HepG2 (cell line): ENCODE measurements around the gene PPP4R4. TPM values are rescaled to one million over a fixed set of nuclear protein-coding genes. Genes with fewer than 3 reads are reported as not detected.

Source experiments
- CC2D1A ChIP-seq: sonication (generic); formaldehyde crosslinking; IDR thresholded peaks from 2 replicates; pipeline ENCODE4 v1.8.1; 2023; ENCODE audit warnings: mild to moderate bottlenecking, missing genetic modification reagents
- CCDC6 ChIP-seq: sonication (generic); formaldehyde crosslinking; IDR thresholded peaks from 2 replicates; pipeline ENCODE4 v1.8.1; 2022; ENCODE audit warnings: mild to moderate bottlenecking, missing genetic modification reagents, moderate library complexity
- CSRNP1 ChIP-seq: sonication (generic); formaldehyde crosslinking; IDR thresholded peaks from 2 replicates; pipeline ENCODE4 v1.8.1; 2023; ENCODE audit warnings: mild to moderate bottlenecking, missing genetic modification reagents
- FOSL2 ChIP-seq: sonication (generic); formaldehyde crosslinking; IDR thresholded peaks from 2 replicates; pipeline ENCODE4 v1.4.0; 2020; ENCODE audit warnings: missing genetic modification reagents
- GATAD2A ChIP-seq: IDR thresholded peaks from 2 replicates; pipeline ENCODE4 v1.6.1; 2016
- KLF6 ChIP-seq: IDR thresholded peaks from 2 replicates; pipeline ENCODE4 v1.8.0; 2016; ENCODE audit warnings: missing biosample characterization, missing genetic modification reagents
- RXRB ChIP-seq: IDR thresholded peaks from 2 replicates; pipeline ENCODE4 v1.6.1; 2016; ENCODE audit warnings: borderline replicate concordance, missing genetic modification reagents, missing compliant biosample characterization
- SOX13 ChIP-seq, 3 experiments: fragments of 450-650 bp in 1 of 3; sonication (generic) in 1 of 3; formaldehyde crosslinking in 1 of 3; IDR thresholded peaks in 2 of 3; conservative IDR thresholded peaks in 1 of 3; 2 replicates each; pipeline versions ENCODE4 v1.5.0 to v1.6.1; 2016 to 2020; ENCODE audit warnings: antibody characterized with exemption in 1 of 3, mild to moderate bottlenecking in 1 of 3, missing compliant biosample characterization in 1 of 3, missing genetic modification reagents in 1 of 3, moderate library complexity in 1 of 3
- SOX6 ChIP-seq, 2 experiments: fragments of 450-650 bp in 1 of 2; sonication (generic) in 1 of 2; formaldehyde crosslinking in 1 of 2; IDR thresholded peaks; 2 replicates each; pipeline versions ENCODE4 v1.4.0 to v1.6.1; 2017 to 2020; ENCODE audit warnings: antibody characterized with exemption in 1 of 2, mild to moderate bottlenecking in 1 of 2, missing genetic modification reagents in 1 of 2
- TOE1 ChIP-seq: sonication (generic); formaldehyde crosslinking; IDR thresholded peaks from 2 replicates; pipeline ENCODE4 v1.4.0; 2020; ENCODE audit warnings: mild to moderate bottlenecking, missing genetic modification reagents
- ZBTB44 ChIP-seq: sonication (generic); formaldehyde crosslinking; IDR thresholded peaks from 2 replicates; pipeline ENCODE4 v1.4.0; 2020; ENCODE audit warnings: missing genetic modification reagents
- ZFP1 ChIP-seq: IDR thresholded peaks from 2 replicates; pipeline ENCODE4 v1.6.1; 2016
- ZNF3 ChIP-seq: IDR thresholded peaks from 2 replicates; pipeline ENCODE4 v1.7.0; 2017; ENCODE audit warnings: inconsistent platforms
- ZNF382 ChIP-seq: sonication (generic); formaldehyde crosslinking; IDR thresholded peaks from 2 replicates; pipeline ENCODE4 v1.5.0; 2020; ENCODE audit warnings: missing genetic modification reagents, mild to moderate bottlenecking, borderline replicate concordance
- ZNF720 ChIP-seq: sonication (generic); formaldehyde crosslinking; IDR thresholded peaks from 2 replicates; pipeline ENCODE4 v1.4.0; 2020; ENCODE audit warnings: missing genetic modification reagents
- ZNF83 ChIP-seq: sonication (generic); formaldehyde crosslinking; IDR thresholded peaks from 2 replicates; pipeline ENCODE4 v1.4.0; 2020; ENCODE audit warnings: missing genetic modification reagents, mild to moderate bottlenecking, borderline replicate concordance
- ZSCAN9 ChIP-seq: IDR thresholded peaks from 2 replicates; pipeline ENCODE4 v1.6.1; 2016; ENCODE audit warnings: borderline replicate concordance
- polyA plus RNA-seq, 8 experiments: library from polyadenylated mRNA; depleted of rRNA in 3 of 8; stranded (reverse) in 7 of 8; unstranded in 1 of 8; fragments of >200 nt; fragmentation: Illumina TruSeq in 4 of 8; extraction: Trizol in 4 of 8; gene quantifications; 2 replicates each; pipeline versions ENCODE4 v1.2.1 to v1.2.3, GENCODE V29; 2011 to 2016; ENCODE audit warnings: low read depth in 4 of 8, missing spikeins in 1 of 8, mixed read lengths in 1 of 8; ENCODE audit not compliant: insufficient read depth in 1 of 8
- total RNA-seq, 5 experiments: library from RNA; depleted of rRNA; stranded (reverse); fragments of >200 nt; fragmentation: Illumina TruSeq; extraction: Trizol; gene quantifications; 2 replicates each; pipeline ENCODE4 v1.2.3, GENCODE V29; 2016; ENCODE audit warnings: low read depth in 1 of 5
- TF ChIP-seq, protein P1 (sequence below): sonication (generic); formaldehyde crosslinking; IDR thresholded peaks from 2 replicates; pipeline ENCODE4 v1.4.0; 2020; ENCODE audit warnings: low read depth, missing genetic modification reagents
- TF ChIP-seq, protein P2 (sequence below): sonication (generic); formaldehyde crosslinking; conservative IDR thresholded peaks from 2 replicates; pipeline ENCODE4 v1.4.0; 2020; ENCODE audit warnings: missing genetic modification reagents
- TF ChIP-seq, protein P3 (sequence below): sonication (generic); formaldehyde crosslinking; IDR thresholded peaks from 2 replicates; pipeline ENCODE4 v1.4.0; 2020; ENCODE audit warnings: missing genetic modification reagents

The PPP4R4 gene
- total and polyA plus RNA-seq, 2 of the 13 experiments (the other 11 are each of a cell fraction or from before 2014, with no cell fraction given), result 9.5 to 19.8 TPM

- TF ChIP-seq ZNF83 (CRISPR knock-in tag) (no peak), ZNF3 (no peak), TOE1 (CRISPR knock-in tag) (no peak), ZSCAN9 (no peak), KLF6 (no peak), ZNF720 (CRISPR knock-in tag) (no peak), CSRNP1 (CRISPR knock-in tag) (peak; percentile 59; the same call in 1 of the 2 replicates), ZBTB44 (no peak), SOX13 (IDR thresholded peaks at IDR 0.05) (no peak), SOX13 (CRISPR knock-in tag; conservative IDR thresholded peaks at IDR 0.05 in 1 of 2, IDR thresholded peaks at IDR 0.05 in 1 of 2) (peak in 1 of 2 experiments; percentile 60; a peak in 2 of 4 replicates), ZFP1 (CRISPR knock-in tag) (no peak), CC2D1A (CRISPR knock-in tag) (0 out of 2 replicates have a peak, but pooled peaks have one; percentile 18), GATAD2A (CRISPR knock-in tag) (peak; percentile 73), SOX6 (IDR thresholded peaks at IDR 0.05) (no peak), SOX6 (CRISPR knock-in tag; IDR thresholded peaks at IDR 0.05) (peak; percentile 81), CCDC6 (0 out of 2 replicates have a peak, but pooled peaks have one; percentile 18), FOSL2 (CRISPR knock-in tag) (peak; percentile 89), ZNF382 (CRISPR knock-in tag) (no peak), RXRB (CRISPR knock-in tag) (peak; percentile 87)
- TF ChIP-seq, protein P1, sequence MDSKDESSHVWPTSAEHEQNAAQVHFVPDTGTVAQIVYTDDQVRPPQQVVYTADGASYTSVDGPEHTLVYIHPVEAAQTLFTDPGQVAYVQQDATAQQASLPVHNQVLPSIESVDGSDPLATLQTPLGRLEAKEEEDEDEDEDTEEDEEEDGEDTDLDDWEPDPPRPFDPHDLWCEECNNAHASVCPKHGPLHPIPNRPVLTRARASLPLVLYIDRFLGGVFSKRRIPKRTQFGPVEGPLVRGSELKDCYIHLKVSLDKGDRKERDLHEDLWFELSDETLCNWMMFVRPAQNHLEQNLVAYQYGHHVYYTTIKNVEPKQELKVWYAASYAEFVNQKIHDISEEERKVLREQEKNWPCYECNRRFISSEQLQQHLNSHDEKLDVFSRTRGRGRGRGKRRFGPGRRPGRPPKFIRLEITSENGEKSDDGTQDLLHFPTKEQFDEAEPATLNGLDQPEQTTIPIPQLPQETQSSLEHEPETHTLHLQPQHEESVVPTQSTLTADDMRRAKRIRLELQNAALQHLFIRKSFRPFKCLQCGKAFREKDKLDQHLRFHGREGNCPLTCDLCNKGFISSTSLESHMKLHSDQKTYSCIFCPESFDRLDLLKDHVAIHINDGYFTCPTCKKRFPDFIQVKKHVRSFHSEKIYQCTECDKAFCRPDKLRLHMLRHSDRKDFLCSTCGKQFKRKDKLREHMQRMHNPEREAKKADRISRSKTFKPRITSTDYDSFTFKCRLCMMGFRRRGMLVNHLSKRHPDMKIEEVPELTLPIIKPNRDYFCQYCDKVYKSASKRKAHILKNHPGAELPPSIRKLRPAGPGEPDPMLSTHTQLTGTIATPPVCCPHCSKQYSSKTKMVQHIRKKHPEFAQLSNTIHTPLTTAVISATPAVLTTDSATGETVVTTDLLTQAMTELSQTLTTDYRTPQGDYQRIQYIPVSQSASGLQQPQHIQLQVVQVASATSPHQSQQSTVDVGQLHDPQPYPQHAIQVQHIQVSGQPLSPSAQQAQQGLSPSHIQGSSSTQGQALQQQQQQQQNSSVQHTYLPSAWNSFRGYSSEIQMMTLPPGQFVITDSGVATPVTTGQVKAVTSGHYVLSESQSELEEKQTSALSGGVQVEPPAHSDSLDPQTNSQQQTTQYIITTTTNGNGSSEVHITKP (CRISPR knock-in tag), result no peak
- TF ChIP-seq, protein P2, sequence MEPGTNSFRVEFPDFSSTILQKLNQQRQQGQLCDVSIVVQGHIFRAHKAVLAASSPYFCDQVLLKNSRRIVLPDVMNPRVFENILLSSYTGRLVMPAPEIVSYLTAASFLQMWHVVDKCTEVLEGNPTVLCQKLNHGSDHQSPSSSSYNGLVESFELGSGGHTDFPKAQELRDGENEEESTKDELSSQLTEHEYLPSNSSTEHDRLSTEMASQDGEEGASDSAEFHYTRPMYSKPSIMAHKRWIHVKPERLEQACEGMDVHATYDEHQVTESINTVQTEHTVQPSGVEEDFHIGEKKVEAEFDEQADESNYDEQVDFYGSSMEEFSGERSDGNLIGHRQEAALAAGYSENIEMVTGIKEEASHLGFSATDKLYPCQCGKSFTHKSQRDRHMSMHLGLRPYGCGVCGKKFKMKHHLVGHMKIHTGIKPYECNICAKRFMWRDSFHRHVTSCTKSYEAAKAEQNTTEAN, result no peak
- TF ChIP-seq, protein P3, sequence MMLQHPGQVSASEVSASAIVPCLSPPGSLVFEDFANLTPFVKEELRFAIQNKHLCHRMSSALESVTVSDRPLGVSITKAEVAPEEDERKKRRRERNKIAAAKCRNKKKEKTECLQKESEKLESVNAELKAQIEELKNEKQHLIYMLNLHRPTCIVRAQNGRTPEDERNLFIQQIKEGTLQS (CRISPR knock-in tag), result peak; percentile 25; the same call in 1 of the 2 replicates
These were observed 148.8 kb downstream of the PPP4R4 start, which contains the start of gene SERPINA6 (continued) for GRCh38 chr14:94322648-94323570.
